GM21529 (cell line): ENCODE results near the gene USE1.

Experiments used
- ATAC-seq: cut with Tn5 transposase; IDR thresholded peaks from one replicate; pipeline ENCODE4 v1.9.1; 2021; ENCODE audit not compliant: unreplicated experiment

USE1 gene

GRCh38 chr19:17205237-17206140, 9.7 kb upstream of the USE1 start:
- no peak for ATAC-seq

DNA sequence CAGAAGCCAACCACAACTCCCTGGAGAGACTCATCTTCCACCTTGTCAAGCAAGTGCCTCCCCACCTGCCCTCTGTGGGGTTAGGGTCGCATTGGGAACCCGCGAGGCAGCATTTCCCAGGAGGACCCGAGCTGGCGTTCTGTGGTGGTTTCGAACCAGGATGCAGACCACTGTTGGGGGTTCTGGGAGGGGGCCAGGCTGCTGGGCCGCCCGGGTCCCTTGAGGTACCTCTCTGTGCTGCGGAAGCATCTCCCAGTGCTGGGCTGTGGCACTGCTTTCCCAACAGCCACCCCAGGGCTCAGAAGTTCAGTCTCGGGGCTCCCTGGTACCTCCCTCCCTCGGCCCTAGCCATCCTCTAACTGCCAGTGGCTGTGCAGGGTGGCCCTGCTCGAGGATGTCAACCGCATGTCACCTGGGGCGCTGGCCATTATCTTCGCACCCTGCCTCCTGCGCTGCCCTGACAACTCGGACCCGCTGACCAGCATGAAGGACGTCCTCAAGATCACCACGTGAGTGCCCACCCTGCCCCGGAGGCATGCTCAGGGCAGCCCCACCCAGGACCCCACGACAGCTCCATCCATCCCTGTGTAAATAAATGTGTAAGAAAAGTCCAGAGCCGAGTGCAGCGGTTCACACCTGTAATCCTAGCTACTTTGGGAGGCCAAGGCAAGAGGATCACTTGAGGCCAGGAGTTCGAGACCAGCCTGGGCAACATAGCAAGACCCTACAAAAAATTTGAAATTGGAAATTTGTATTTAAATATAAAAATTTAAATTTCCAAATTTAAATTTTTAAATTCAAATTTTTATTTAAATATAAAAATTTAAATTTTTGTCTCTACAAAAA, 8.2 kb upstream of the USE1 start:
- ATAC-seq, result no peak

- no peak for ATAC-seq
Observed at GRCh38 chr19:17209126-17210036, 5.8 kb upstream of the USE1 start.

DNA sequence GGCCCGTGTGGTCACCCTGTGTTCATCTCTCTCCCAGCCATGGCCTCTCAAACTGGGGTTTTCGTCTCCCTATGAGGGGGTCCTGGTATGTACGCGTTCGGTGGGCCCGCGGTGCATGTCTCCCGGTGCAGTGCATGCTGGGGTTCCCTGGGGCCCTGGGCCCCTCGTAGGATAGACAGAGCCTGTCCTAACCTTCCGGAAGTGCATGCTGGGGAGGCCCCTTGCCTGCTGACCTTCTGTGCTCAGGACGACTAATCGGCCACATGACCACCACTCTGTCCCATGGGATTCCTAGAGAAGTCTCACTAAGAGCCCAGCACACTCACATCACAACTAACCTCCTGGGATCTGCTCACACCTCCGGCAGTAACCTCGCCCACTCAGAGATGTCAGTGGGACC, 4.9 kb upstream of the USE1 start:
- ATAC-seq, result no peak

DNA sequence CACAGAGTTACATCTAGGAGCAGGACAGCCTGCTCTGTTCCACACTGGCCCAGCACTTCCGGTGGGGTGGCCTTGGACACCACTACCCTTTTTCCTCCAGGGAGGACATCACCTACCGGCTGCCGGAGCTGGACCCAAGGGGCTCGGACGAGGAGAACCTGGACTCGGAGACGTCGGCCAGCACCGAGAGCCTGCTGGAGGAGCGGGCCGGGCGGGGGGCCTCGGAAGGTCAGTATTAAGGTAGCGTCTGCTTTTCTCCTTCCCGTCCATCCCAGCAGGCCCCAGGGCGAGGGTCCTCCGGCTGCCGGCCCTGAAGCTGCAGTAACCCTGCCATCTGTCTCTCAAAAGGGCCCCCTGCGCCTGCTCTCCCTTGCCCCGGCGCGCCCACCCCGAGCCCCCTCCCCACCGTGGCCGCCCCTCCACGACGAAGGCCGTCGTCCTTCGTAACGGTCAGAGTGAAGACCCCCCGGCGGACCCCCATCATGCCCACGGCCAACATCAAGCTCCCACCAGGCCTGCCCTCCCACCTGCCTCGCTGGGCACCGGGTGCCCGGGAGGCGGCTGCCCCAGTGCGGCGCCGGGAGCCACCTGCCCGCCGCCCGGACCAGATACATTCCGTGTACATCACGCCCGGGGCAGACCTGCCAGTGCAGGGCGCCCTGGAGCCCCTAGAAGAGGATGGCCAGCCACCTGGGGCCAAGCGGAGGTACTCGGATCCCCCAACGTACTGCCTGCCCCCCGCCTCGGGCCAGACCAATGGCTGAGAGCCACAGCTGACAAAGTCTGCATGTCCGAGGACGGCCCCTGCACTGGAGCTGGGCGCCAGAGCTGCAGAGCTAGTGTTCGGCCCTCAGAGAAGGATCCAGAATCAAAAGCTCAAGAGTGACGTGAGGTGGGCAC, 3.4 kb upstream of the USE1 start:
- no peak for ATAC-seq

DNA sequence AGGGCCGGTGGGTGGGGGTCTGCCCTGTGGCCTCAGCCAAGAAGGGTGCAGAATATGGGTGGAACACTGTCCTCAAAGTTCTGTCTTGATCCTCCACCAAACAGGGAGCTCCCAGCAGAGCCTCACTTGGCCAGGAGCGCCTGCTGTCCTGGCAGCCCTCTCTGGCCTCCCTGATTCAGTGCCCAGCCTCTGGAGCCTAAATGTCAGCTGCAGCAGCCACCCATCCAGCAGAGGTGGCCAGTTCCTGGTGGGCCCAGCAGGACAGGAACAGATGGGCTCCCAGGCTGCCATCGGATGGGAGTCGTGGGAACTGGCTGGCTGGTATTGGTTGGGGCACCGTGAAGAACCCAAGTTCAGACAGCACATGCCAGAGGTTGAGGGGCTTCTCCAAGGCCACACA, 1.8 kb upstream of the USE1 start:
- no peak for ATAC-seq

DNA sequence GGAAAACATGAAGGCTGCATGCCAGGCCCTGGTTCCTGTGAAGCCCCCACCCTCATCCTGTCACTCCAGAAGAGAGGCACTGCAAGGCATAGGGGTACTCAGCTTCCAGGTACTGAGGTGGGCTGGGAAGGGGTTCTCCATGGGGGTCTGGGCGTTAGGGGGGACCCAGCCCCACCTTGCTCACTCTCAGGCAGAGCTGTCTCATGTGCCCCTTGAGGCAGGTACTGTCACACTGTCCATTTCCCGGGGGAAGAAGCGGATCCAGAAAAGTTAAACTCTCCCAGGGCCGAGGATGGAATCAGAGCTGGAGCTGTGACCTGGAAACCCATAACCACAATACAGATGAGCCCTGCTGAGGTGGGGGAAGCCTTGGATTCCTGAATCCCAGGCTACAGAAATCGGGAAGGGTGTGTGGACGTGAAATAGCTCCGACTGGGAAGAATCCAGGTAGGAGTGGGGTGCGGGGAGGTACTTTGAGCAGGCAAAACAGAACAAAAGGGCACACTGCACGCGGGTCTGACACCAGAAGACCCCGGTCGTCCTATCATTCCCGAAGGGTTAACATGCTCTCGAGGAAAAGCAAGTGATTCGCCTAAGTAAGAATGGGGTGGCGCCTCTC, 540 bp upstream of the USE1 start:
- no peak for ATAC-seq

DNA sequence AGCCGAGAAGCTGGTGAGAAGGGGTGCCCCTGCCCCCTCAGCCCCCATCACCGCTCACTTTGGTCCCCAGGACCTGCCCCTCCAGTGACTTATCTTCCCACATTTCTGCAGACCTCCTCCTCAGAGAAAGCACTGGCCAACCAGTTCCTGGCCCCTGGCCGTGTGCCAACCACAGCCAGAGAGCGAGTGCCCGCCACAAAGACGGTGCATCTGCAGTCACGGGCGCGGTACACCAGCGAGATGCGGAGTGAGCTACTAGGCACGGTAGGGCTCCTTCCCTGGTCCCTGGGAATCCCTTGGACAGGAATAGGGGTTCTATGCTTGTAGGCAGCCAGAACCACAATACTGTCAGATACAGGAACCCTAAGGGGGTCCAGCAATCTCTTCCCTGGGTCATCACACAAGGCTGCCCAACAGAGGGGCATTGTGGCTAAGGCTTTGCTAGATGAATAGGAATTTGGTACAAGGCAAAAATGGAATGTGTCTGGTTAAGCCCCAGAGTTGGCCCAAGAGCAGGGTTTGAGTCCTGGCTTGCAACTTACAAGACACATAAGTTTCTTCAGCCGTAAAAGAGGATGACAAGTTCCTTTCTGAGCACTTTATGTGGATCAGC, 1.0 kb downstream of the USE1 start:
- no peak for ATAC-seq

DNA sequence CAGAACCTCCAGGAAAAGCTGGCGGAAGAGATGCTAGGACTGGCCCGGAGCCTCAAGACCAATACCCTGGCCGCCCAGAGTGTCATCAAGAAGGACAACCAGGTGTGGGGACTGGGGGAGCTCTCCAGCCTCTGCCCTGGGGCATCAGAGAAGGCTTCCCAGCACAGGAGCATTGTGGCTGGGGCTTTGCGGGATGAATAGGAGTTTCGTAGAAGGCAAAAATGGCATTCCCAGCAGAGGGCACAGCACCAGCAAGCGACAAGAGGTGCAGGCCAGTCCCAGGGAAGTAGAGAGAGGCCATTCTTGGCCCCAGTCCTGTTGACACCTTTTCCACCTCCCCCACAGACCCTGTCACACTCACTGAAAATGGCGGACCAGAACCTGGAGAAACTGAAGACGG, 4.1 kb downstream of the USE1 start:
- ATAC-seq, result no peak

DNA sequence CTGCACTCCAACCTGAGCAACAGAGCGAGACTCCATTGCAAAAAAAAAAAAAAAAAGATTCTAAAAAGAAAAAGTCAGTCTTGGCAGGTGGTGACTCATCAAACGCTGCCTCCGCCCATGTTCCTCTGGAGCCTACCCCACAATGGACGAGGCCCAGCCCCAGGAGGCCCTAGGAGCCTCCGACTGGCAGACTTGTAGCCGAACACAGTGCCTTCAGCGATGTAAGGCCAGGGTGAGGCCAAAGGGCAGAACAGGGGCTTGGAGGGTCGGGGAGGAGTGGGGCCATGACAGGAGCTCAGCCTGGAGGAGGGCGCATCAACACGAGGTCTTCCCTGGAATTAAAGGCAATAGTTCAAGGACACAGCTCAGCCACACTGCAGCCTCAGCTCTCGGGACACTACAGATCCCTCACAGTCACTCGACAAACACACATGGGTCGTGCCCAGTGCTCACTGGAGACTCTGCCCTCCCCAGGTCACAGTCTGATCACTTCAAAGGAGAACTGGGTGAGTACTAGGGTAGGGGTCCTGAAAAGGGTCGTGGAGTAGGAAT, 5.1 kb downstream of the USE1 start:
- no peak for ATAC-seq

DNA sequence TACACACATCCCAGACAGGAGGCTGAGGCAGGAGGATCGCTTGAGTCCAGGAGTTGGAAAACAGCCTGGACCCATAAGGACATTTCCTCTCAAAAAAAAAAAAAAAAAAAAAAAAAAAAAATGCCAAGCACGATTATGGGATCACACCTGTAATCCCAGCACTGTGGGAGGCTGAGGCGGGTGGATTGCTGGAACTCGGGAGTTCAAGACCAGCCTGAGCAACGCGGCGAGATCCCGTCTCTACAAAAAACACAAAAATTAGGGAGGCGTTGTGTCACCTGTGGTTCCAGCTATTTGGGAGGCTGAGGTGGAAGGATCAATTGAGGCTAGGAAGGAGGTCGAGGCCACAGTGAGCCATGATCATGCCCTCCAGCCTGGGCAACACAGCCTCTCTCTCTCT, 9.9 kb downstream of the USE1 start:
- no peak for ATAC-seq

DNA sequence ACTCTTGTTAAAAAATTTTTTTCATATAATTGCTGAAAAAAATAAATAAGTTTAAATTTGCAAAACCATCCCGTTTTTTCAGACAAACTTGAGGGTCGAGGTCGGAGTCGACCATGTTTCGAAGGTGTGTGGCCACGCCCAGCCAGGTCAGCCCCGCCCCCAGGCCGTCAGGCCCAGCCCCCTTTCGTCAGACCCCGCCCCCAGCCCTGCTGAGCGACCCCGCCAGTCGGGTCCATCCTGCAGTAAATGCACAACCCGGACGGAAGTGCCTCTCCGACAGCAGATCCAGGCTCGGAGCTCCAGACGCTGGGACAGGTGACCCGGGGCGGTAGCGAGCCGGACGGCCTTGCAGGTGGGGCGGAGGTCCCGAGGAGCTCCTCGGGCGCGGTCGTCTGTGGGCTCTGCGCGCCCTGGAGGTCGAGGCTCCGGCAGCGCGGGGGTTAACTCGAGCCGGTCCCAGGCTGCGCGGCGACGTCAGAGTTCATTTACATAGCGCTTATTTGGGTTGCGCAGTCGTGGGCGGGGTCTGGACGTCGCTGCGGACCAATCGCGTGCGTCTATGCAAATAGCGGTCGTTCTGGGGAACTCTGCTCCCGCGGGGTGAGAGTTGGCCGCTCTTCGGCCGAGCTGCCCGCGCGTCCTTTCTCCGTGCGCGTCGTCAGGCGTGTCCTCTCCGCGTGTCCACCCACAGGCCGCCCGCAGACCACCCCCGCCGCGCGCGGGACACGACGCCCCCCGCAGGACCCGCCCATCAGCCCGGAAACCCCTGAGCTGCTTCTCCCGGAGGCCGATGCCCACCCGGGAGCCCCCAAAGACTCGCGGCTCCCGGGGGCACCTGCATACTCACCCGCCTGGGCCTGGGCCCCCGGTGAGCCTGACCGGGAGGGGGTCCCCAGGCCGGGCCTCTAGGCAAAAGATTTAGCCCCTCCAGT, 11.1 kb downstream of the USE1 start, which contains the start of gene OCEL1:
Gene OCEL1, plus strand, starts transcription at position 225 of the 932 bp plus-strand sequence. Its CDS starts 22 bp downstream, at position 247.
- ATAC-seq, result peak; percentile 89

GRCh38 chr19:17227798-17228367, 12.7 kb downstream of the USE1 start:
- ATAC-seq, result no peak

- no peak for ATAC-seq
Observed at GRCh38 chr19:17229890-17230289, 14.7 kb downstream of the USE1 start.

GRCh38 chr19:17232258-17232657, 17.1 kb downstream of the USE1 start:
- no peak for ATAC-seq

DNA sequence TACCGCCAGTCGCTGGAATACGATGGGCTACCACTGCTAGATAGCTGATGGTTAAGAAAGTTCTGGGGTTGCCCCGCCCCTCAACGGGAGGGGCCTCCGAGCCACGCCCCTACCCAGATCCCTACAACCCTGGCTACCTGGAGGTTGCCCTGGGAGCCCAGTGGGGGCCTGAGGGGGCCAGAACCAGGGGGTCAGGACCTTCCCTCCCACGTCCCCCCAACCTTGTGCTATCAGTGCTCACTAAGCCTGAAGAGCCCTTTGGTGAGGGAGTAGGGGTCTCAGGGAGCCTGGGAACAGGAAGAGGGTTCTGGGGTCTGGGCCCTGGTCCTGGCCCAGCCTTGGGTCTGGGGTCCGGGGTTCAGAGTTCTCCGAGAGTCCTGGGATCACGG, 19.7 kb downstream of the USE1 start:
- peak; percentile 39 for ATAC-seq

DNA sequence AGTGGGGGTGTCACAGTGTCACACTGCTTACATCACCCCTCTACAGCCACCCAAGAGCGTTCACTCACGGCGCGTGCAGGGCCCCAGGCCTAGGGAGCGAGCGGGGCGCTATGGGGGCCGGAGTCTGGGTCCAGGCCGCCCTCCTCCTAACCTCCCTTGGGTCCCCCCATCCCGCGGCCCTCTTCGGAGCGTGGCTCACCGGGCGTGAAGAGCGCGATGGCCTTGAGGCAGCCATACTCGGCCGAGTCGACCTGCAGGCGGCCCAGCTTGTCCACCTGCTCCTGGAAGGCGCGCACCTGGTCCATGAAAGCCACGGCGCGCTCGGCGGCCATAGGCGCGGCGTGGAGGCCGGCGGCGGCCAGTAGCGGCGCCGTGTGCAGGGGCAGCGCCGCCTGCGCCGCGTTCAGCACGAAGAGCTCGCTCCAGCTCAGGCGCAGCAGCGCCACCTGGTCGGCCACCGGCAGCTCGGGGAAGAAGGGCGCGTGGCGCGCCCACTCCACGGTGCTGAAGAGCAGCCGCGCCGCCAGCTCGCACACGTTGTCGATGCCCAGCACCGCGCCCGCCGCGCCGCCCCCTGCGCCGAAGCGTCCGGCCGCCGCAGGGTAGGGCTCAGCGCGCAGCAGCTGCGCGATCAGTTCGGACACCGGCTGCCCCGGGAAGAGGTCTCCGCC, 20.3 kb downstream of the USE1 start:
- peak; percentile 63 for ATAC-seq
